ENCODE measurements around the gene C18orf63. TPM values are rescaled to one million over a fixed set of nuclear protein-coding genes. Genes with fewer than 3 reads are reported as not detected.
A peak's percentile ranks its signal among the peaks of the same experiment; 100 is the strongest.
"Not testable (repeated sequence)": the region's sequence is repeated elsewhere in the genome, so short reads cannot be mapped to it uniquely, and the experiment has no call there.

Gene C18orf63
- total RNA-seq, 2 experiments from 2014 or later = not detected

DNA sequence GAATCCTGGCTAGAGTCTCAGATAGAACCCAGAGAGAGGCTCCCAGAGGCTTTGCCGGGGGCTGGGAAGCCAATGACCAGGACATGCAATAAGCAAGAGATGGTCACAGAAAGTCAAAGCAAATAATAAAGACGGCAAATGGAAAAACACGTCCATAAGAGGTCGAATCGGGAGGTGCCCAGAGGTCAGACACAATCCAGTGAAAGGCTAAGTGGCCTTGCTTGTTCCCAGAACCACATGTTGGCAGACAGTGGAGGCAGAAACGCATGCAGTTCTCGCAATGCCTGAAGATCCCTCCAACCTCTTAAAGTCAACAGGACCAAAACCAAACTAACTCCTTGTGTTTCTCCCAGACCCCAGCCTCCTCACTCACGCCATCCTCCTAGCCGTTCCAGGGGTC lies 26.9 kb upstream of the C18orf63 start:
- no peak for DNase-seq
- Mint-ChIP-seq H3K4me1 (peaks cover 6% of the 10 kb centered on the region), H3K27me3 (no peaks in the 10 kb centered on the region), H3K36me3 (ENCODE audit: low read depth) (peaks cover 2% of the 10 kb centered on the region), H3K9me3 (ENCODE audit: low read depth) (peaks cover 3% of the 10 kb centered on the region), H3K27ac (no peak overlapping the region), H3K4me3 (no peak overlapping the region)
- intact Hi-C loops (cut with DNase I, micrococcal nuclease) = no loop called here
- ChIA-PET POLR2A (no interaction called here), CTCF (no interaction called here)
- ATAC-seq = no peak

DNA sequence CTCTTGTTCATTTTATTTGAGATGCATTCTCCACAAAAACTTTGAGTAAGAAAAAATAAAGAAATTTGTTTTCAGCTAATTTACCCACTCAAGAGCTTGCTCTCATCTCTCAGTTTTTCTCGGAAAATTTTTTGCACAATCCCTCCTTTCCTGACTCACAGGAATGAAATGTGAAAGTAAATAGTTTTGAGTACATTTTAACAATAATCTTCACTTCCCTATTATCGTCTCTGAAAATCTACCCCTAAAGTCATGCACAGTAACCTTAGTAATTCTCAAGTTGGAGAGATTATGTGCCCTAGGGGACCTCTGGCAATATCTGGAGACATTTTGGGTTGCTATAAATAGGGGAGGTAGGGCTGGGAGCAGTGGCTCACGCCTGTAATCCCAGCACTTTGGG lies 26.5 kb upstream of the C18orf63 start:
- H3K27ac Mint-ChIP-seq = no peak overlapping the region
- H3K36me3 Mint-ChIP-seq (ENCODE audit: low read depth) = peaks cover 2% of the 10 kb centered on the region
- POLR2A ChIA-PET = no interaction called here

DNA sequence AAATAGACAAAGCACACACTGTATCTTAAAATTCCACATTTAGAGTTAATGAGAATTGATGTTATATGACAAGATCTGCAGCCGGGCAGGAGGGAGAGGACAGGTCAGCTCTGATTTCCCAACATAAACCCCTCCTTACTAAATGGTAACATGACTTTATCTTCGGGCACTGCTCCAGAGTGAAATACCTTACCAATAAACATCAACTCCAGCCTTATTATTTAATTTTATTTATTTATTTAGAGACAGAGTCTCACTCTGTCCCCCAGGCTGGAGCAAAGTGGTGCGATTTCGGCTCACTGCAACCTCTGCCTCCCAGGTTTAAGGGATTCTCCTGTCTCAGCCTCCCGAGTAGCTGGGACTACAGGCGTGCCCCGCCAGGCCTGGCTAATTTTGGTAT lies 25.6 kb upstream of the C18orf63 start:
- Mint-ChIP-seq H3K27ac (no peak overlapping the region), H3K4me3 (peak overlapping the region; percentile 86), H3K9me3 (ENCODE audit: low read depth) (peaks cover 3% of the 10 kb centered on the region), H3K4me1 (peaks cover 6% of the 10 kb centered on the region), H3K27me3 (no peaks in the 10 kb centered on the region), H3K36me3 (ENCODE audit: low read depth) (peaks cover 2% of the 10 kb centered on the region)
- no peak for ATAC-seq
- ChIA-PET POLR2A (interaction anchor here (0.6 kb wide), 1 partner anchor 152 kb away, joined by 6 read pairs; no protein-coding TSS in a partner anchor), CTCF (no interaction called here)
- intact Hi-C loops (cut with DNase I, micrococcal nuclease) = loop anchor here in 1 of 2 experiments (5.0 kb wide), 1 partner anchor 922 kb away; the partner anchor contains the start of gene TSHZ1
- DNase-seq = no peak

More for the DNA sequence above, 26.5 kb upstream of the C18orf63 start:
- no peak for DNase-seq
- intact Hi-C loops (cut with DNase I, micrococcal nuclease) = no loop called here
- Mint-ChIP-seq H3K27me3 (no peaks in the 10 kb centered on the region), H3K9me3 (ENCODE audit: low read depth) (peaks cover 3% of the 10 kb centered on the region), H3K4me1 (peaks cover 6% of the 10 kb centered on the region), H3K4me3 (no peak overlapping the region)
- ATAC-seq = no peak
- CTCF ChIA-PET = interaction anchor here (0.6 kb wide), 1 partner anchor 802 kb away, joined by 3 read pairs; no protein-coding TSS in a partner anchor

DNA sequence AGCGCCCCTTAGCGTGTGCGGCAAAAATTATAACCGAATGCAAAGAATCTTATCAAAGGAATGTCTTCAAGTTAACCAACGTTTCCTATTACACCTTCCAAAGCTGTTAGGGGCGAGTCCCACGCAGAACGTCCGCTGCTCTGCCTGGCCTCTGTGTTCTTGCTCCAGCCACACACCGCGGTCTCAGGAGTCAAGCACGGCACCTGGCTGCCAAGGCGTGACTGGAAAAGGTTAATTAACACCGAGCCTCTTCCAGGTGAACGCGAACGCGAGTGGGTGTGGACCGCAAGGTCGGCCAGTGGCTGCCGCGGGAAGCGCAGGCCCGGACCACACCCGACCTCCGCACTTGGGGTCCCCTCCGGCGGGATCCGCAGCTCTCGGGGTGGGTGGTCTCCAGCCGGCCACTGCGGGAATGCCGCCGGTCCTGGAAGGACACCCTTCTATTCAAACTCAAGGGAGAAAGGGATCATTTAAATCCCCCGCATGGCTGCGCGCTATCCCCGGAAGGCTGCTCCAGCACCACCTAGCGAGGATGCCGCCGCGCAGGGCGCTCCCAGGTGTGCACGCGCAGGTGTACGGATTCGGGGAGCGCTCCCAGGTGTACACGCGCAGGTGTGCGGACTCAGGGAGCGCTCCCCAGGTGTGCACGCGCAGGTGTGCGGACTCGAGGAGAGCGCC lies 24.7 kb upstream of the C18orf63 start:
- no peaks in the 10 kb centered on the region for H3K27me3 Mint-ChIP-seq
- intact Hi-C loops (cut with DNase I, micrococcal nuclease) = loop anchor here in 1 of 2 experiments (5.0 kb wide), 1 partner anchor 921 kb away; the partner anchor contains the start of gene TSHZ1
- DNase-seq (peak; percentile 34), ATAC-seq (no peak)
- H3K27ac Mint-ChIP-seq = no peak overlapping the region
- H3K36me3 Mint-ChIP-seq (ENCODE audit: low read depth) = peaks cover 2% of the 10 kb centered on the region
- peaks cover 3% of the 10 kb centered on the region for H3K9me3 Mint-ChIP-seq (ENCODE audit: low read depth)
- ChIA-PET CTCF (no interaction called here), POLR2A (interaction anchor here (0.6 kb wide), 1 partner anchor 108 kb away, joined by 5 read pairs; no protein-coding TSS in a partner anchor)
- H3K4me3 Mint-ChIP-seq = peak overlapping the region; percentile 86
- H3K4me1 Mint-ChIP-seq = peaks cover 6% of the 10 kb centered on the region

DNA sequence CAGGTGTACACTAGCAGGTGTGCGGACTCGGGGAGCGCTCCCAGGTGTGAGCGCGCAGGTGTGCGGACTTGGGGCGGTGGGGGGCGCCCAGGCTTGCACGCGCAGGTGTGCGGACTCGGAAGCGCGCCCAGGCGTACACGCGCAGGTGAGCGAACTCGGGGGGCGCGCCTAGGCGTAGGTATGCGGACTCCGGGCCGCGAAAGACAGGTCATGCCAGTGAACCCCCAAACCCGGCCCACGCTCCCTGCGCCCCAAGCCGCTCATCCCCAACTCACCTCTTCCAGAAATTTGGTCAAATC lies 24.2 kb upstream of the C18orf63 start:
- peaks cover 2% of the 10 kb centered on the region for H3K36me3 Mint-ChIP-seq (ENCODE audit: low read depth)
- DNase-seq = no peak
- peaks cover 3% of the 10 kb centered on the region for H3K9me3 Mint-ChIP-seq (ENCODE audit: low read depth)
- peak overlapping the region; percentile 86 for H3K4me3 Mint-ChIP-seq
- POLR2A ChIA-PET = interaction anchor here (0.6 kb wide), 1 partner anchor 108 kb away, joined by 5 read pairs; no protein-coding TSS in a partner anchor
- ATAC-seq = no peak
- intact Hi-C loops (cut with DNase I, micrococcal nuclease) = loop anchor here in 1 of 2 experiments (5.0 kb wide), 1 partner anchor 921 kb away; the partner anchor contains the start of gene TSHZ1
- peaks cover 6% of the 10 kb centered on the region for H3K4me1 Mint-ChIP-seq
- peak overlapping the region; percentile 83 for H3K27ac Mint-ChIP-seq
- H3K27me3 Mint-ChIP-seq = no peaks in the 10 kb centered on the region
- CTCF ChIA-PET = no interaction called here

DNA sequence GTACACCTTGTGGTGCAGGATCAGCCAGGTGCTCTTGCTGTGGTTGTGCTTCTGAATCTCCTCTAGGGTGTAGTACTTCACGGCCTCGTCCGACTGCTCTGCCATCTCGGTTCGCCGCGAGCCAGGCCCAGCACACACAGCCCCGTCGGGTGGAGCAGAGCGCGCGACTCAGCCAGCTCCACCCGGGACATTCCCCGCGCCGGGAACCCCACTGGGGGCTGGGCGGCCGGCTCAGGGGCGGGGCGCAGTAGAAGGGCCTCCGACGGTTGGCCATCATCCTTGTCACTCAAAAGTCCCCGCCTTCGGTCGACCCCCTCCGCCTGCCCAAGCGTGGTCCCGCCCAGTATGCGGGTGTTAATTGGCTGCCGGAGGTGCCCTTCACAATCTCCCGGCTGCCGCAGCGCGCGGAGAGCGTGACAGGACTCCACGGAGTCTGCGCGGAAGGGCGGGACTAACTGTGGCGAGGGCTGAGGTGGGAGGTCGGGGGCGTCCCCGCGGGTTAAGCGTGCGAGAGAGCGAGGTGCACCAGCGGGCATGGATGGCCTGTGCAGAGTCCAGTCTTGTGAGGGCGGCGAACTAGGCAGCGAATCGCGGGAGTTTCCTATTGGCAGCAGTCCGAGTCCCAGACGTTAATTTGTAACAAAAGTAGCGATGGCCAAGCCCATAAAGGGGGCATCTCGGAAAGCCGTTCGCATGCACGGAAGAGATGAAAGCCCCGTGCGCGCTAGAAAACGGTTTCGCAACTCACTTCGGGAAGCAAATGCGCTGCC lies 23.7 kb upstream of the C18orf63 start, which contains the start of gene CYB5A:
Gene CYB5A (minus strand): TSS at position 193 of the 770 bp plus-strand sequence. CDS start 88 bp downstream, at position 105.
- intact Hi-C loops (cut with DNase I, micrococcal nuclease) = loop anchor here (1.0 to 5.0 kb wide), 6 partner anchors 87 to 920 kb away; partner anchors contain the start of genes CNDP2 (in 2 of the 2), ZNF407 (in 2 of the 2), FBXO15 (in 1 of the 2) and TIMM21 (in 1 of the 2)
- ATAC-seq = peak; percentile 99
- peaks cover 2% of the 10 kb centered on the region for H3K36me3 Mint-ChIP-seq (ENCODE audit: low read depth)
- POLR2A ChIA-PET = interaction anchor here (0.6 kb wide), 1 partner anchor 107 kb away, joined by 5 read pairs; no protein-coding TSS in a partner anchor
- CTCF ChIA-PET = no interaction called here
- H3K4me1 Mint-ChIP-seq = peaks cover 6% of the 10 kb centered on the region
- H3K4me3 Mint-ChIP-seq = peak within 1 kb of the TSS; percentile 86
- peak within 1 kb of the TSS; percentile 83 for H3K27ac Mint-ChIP-seq
- peaks cover 3% of the 10 kb centered on the region for H3K9me3 Mint-ChIP-seq (ENCODE audit: low read depth)
- H3K27me3 Mint-ChIP-seq = no peaks in the 10 kb centered on the region
- DNase-seq = peak; percentile 98

DNA sequence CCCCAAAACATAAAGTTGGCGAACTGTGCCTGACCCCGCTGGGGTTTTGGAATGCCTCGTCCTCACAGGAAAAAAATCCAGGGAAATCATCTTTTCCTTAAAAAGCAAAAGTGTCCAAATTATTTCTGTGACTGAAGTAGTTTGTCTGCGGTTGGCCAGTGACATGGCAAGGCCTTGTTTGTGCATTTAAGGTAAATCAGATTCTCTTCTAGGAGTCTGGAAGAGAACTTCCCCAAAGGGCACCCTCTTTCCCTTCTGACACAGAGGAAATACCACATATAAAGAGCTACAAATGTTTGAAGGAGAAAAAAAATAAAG lies 23.1 kb upstream of the C18orf63 start:
- POLR2A ChIA-PET = no interaction called here
- Mint-ChIP-seq H3K36me3 (ENCODE audit: low read depth) (peaks cover 2% of the 10 kb centered on the region), H3K27ac (peak overlapping the region; percentile 72), H3K9me3 (ENCODE audit: low read depth) (peaks cover 3% of the 10 kb centered on the region), H3K4me1 (peaks cover 5% of the 10 kb centered on the region), H3K4me3 (peak overlapping the region; percentile 86), H3K27me3 (no peaks in the 10 kb centered on the region)
- ATAC-seq (no peak), DNase-seq (no peak)
- intact Hi-C loops (cut with DNase I, micrococcal nuclease) = loop anchor here (1.0 to 5.0 kb wide), 6 partner anchors 88 to 920 kb away; partner anchors contain the start of genes CNDP2 (in 2 of the 2), ZNF407 (in 2 of the 2), FBXO15 (in 1 of the 2) and TIMM21 (in 1 of the 2)
- CTCF ChIA-PET = no interaction called here

DNA sequence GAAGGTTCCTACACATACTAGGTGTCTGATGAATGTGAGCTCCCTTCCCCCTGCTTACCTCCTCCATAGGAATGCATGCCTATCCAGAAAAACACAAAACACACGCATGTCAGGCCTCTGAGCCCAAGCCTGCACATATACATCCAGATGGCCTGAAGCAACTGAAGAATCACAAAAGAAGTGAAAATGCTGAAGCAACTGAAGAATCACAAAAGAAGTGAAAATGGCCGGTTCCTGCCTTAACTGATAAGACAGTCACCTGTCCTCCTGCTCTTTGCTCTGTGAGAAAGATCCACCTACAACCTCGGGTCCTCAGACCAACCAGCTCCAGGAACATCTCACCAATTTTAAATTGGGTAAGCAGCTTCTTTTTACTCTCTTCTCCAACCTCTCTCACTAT lies 22.7 kb upstream of the C18orf63 start:
- intact Hi-C loops (cut with DNase I, micrococcal nuclease) = loop anchor here (1.0 to 5.0 kb wide), 6 partner anchors 88 to 919 kb away; partner anchors contain the start of genes CNDP2 (in 2 of the 2), ZNF407 (in 2 of the 2), FBXO15 (in 1 of the 2) and TIMM21 (in 1 of the 2)
- POLR2A ChIA-PET; H3K4me1 Mint-ChIP-seq; H3K27ac Mint-ChIP-seq; H3K36me3 Mint-ChIP-seq (ENCODE audit: low read depth); ATAC-seq; CTCF ChIA-PET; H3K27me3 Mint-ChIP-seq; DNase-seq; H3K9me3 Mint-ChIP-seq (ENCODE audit: low read depth): not testable (repeated sequence)
- H3K4me3 Mint-ChIP-seq = peak overlapping the region; percentile 86

DNA sequence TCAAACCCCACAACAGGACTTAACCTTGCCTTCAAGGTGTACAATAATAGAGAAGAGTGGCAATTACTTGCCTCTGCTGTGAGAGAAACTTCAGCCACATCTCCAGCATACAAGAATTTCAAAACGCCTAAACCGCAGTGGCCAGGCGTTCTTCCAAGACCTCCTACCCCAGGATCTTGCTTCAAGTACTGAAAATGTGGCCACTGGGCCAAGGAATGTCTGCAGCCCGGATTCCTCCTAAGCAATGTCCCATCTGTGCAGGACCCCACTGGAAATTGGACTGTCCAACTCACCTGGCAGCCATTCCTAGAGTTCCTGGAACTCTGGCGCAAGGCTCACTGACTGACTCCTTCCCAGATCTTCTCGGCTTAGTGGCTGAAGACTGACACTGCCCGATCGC lies 21.1 kb upstream of the C18orf63 start:
- DNase-seq = no peak
- no peak overlapping the region for H3K27ac Mint-ChIP-seq
- no peak for ATAC-seq
- H3K36me3 Mint-ChIP-seq (ENCODE audit: low read depth) = peaks cover 2% of the 10 kb centered on the region
- H3K4me1 Mint-ChIP-seq = peaks cover 5% of the 10 kb centered on the region
- POLR2A ChIA-PET = no interaction called here
- H3K9me3 Mint-ChIP-seq (ENCODE audit: low read depth) = peaks cover 3% of the 10 kb centered on the region
- CTCF ChIA-PET = no interaction called here
- no peaks in the 10 kb centered on the region for H3K27me3 Mint-ChIP-seq
- intact Hi-C loops (cut with DNase I, micrococcal nuclease) = loop anchor here in 1 of 2 experiments (5.0 kb wide), 1 partner anchor 918 kb away; the partner anchor contains the start of gene TSHZ1
- H3K4me3 Mint-ChIP-seq = no peak overlapping the region

DNA sequence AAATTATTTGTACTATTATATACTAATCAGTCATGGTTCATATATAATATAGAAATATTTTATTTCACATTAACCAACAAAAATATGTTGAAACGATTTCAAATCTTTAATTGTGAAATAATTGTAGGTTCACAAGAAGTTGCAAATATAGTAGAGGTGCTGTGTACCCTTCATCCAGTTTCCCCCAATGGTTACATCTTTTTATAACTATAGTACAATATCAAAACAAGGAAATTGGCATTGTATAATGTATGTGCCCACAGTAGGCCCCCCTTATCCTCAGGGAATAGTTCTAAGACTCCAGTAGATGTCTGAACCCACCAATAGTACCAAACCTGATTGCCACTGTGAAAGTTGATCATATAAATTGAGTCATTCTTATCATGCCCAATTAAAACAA lies 16.5 kb upstream of the C18orf63 start:
- Mint-ChIP-seq H3K27ac (no peak overlapping the region), H3K36me3 (ENCODE audit: low read depth) (no peaks in the 10 kb centered on the region), H3K4me1 (no peaks in the 10 kb centered on the region), H3K27me3 (peaks cover 5% of the 10 kb centered on the region), H3K4me3 (no peak overlapping the region), H3K9me3 (ENCODE audit: low read depth) (no peaks in the 10 kb centered on the region)
- intact Hi-C loops (cut with DNase I, micrococcal nuclease) = no loop called here
- ChIA-PET POLR2A (no interaction called here), CTCF (no interaction called here)
- DNase-seq (no peak), ATAC-seq (no peak)

DNA sequence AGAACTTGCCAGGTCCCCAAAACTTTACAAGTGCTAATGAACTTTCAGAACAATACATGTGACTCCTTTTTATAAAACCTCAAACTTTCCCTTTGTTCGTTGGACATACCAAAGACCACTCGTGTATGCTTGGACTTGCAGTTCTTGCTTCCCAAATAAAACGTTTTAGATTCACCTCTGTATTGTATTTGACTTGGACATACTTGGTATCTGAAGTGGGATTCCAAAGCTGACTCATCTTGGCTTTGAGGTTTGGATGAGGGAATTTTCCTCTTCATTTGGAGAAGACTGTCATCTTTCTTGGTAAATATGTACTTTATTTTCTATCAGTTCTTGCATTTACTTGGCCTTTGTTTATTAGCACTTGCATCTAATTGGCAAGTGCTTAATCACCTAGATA lies 15.9 kb upstream of the C18orf63 start:
- no peak overlapping the region for H3K27ac Mint-ChIP-seq
- DNase-seq = no peak
- peaks cover 7% of the 10 kb centered on the region for H3K27me3 Mint-ChIP-seq
- intact Hi-C loops (cut with DNase I, micrococcal nuclease) = no loop called here
- no peaks in the 10 kb centered on the region for H3K4me1 Mint-ChIP-seq
- no peaks in the 10 kb centered on the region for H3K36me3 Mint-ChIP-seq (ENCODE audit: low read depth)
- ATAC-seq = no peak
- H3K4me3 Mint-ChIP-seq = no peak overlapping the region
- no peaks in the 10 kb centered on the region for H3K9me3 Mint-ChIP-seq (ENCODE audit: low read depth)
- CTCF ChIA-PET = interaction anchor here (1.0 to 1.1 kb wide), 2 partner anchors 15 to 23 kb away, joined by 3 read pairs; no protein-coding TSS in a partner anchor
- POLR2A ChIA-PET = no interaction called here

Data from activated CD4-positive, alpha-beta T cell treated with anti-CD3 and anti-CD28 coated beads for 36 hours (primary cell).